Stimulated activated naive CD8-positive, alpha-beta T cell treated with anti-CD3 and anti-CD28 coated beads, Interleukin-15, amount 100 ng/mL, for 72 hours (primary cell): ENCODE data around the gene KNOP1.
A peak's percentile ranks its signal among the peaks of the same experiment; 100 is the strongest.

ENCODE experiments used
- ATAC-seq: fragments of 150-1000 bp; cut with Tn5 transposase; 2 replicates; pipeline ENCODE4 v1.10.0; 2021; ENCODE audit warnings: mild to moderate bottlenecking, moderate library complexity
- DNase-seq, 2 donors: peaks; one replicate each; pipeline ENCODE4 v3.0.0; 2021 to 2022
- H3K27ac Mint-ChIP-seq, 2 donors: one replicate each; pipeline ENCODE4 v1.8.0; 2022; ENCODE audit warnings: mild to moderate bottlenecking in 2 of 2, mixed read lengths in 2 of 2, moderate library complexity in 2 of 2
- H3K27me3 Mint-ChIP-seq: one replicate; pipeline ENCODE4 v1.8.0; 2022; ENCODE audit warnings: mixed read lengths
- H3K4me1 Mint-ChIP-seq: one replicate; pipeline ENCODE4 v1.8.0; 2022; ENCODE audit warnings: mild to moderate bottlenecking, mixed read lengths
- H3K4me3 Mint-ChIP-seq, 2 donors: one replicate each; pipeline ENCODE4 v1.8.0; 2022; ENCODE audit warnings: mild to moderate bottlenecking in 2 of 2, mixed read lengths in 2 of 2, moderate library complexity in 1 of 2
- H3K9me3 Mint-ChIP-seq, 2 donors: one replicate each; pipeline ENCODE4 v1.8.0; 2022; ENCODE audit warnings: mixed read lengths in 2 of 2

KNOP1 gene

DNA sequence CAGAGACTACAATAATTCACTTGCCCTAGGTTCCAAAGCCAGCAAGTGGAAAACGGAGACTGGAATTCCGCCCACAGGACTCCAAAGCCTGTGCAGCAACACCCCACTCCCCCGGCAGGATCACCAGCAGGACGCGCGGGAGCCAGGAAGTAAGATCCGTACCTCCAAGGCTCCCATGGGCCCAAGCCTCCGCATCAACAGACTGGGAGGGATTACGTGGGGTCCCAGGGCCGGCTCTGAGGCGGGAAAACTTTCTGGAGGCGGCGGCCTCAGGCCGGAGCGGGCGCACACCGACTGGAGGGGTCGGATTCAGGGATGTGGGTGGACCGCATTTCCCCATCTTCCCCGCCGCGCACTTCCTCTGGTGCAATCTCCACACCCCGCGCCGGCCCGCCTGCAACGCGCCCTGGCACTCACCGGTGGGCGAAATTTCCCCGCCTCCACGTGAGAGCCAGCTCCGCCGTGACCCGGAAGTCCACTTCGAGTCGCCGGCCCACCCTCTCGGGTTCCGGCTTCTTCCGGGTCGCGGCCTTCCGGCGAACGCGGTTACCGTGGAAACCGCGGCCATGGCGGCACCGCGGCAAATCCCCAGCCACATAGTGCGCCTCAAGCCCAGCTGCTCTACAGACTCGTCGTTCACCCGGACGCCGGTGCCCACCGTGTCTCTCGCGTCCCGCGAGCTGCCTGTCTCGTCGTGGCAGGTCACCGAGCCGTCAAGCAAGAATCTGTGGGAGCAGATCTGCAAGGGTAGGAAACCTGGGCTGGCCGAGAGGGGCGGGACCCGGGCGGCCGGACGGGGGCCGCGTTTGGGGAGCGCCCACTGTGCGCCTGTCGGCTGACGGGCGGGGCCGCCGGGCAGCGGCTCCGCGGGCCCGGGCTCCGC, at the start of gene KNOP1, which contains the start of gene IQCK:
TSS of gene KNOP1 (minus strand) at position 487 of the 883 bp plus-strand sequence. CDS start 3,192 bp downstream, outside the sequence.
TSS of gene IQCK (plus strand) at position 531 of the 883 bp plus-strand sequence. CDS start at position 567, 36 bp downstream.
- ATAC-seq (peak; percentile 95), DNase-seq (peak; percentile 87 to 92)
- Mint-ChIP-seq H3K4me1 (peaks cover 33% of the 10 kb centered on the region), H3K4me3 (peak within 1 kb of the TSS; percentile 82 to 90), H3K27ac (peak within 1 kb of the TSS; percentile 92 to 97), H3K27me3 (no peaks in the 10 kb centered on the region), H3K9me3 (no peaks in the 10 kb centered on the region)

DNA sequence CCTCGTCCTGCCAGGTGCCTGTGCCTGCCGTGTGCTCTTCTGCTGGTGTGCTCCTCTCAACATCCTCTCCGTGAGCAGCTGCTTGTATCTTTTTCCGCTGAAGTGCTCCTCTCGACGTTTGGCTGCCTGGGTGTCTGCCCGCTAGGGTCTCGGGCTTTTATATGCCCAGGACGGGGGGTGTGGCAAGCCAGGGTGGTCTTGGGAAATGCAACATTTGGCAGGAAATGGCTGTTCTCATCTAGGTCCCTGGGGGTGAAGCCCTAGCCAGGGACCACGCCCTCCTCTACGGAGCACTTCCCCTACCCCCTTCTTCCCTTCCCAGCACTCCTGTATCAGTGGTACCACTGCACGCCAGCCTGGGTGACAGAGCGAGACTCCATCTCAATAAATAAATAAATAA, 49.5 kb upstream of the KNOP1 start:
- peak overlapping the region in 1 of 2 donors; percentile 42 for H3K27ac Mint-ChIP-seq
- H3K9me3 Mint-ChIP-seq = peaks cover 8 to 20% of the 10 kb centered on the region in 2 donors
- no peak for DNase-seq
- H3K27me3 Mint-ChIP-seq = no peaks in the 10 kb centered on the region
- no peak for ATAC-seq
- H3K4me1 Mint-ChIP-seq = no peaks in the 10 kb centered on the region
- H3K4me3 Mint-ChIP-seq = no peak overlapping the region

- no peaks in the 10 kb centered on the region for H3K27me3 Mint-ChIP-seq
- no peak overlapping the region for H3K27ac Mint-ChIP-seq
- H3K9me3 Mint-ChIP-seq = peaks cover 8 to 20% of the 10 kb centered on the region in 2 donors
- ATAC-seq (no peak), DNase-seq (no peak)
- no peaks in the 10 kb centered on the region for H3K4me1 Mint-ChIP-seq
- no peak overlapping the region for H3K4me3 Mint-ChIP-seq
Measured at GRCh38 chr16:19766988-19767387, 49.0 kb upstream of the KNOP1 start.

GRCh38 chr16:19766554-19766884, 48.5 kb upstream of the KNOP1 start:
- H3K4me3 Mint-ChIP-seq = no peak overlapping the region
- no peak for DNase-seq
- no peaks in the 10 kb centered on the region for H3K4me1 Mint-ChIP-seq
- peaks cover 8 to 20% of the 10 kb centered on the region in 2 donors for H3K9me3 Mint-ChIP-seq
- H3K27ac Mint-ChIP-seq = no peak overlapping the region
- no peaks in the 10 kb centered on the region for H3K27me3 Mint-ChIP-seq
- ATAC-seq = no peak

GRCh38 chr16:19765860-19766553, 48.0 kb upstream of the KNOP1 start:
- ATAC-seq = no peak
- no peak for DNase-seq
- H3K4me1 Mint-ChIP-seq = no peaks in the 10 kb centered on the region
- no peak overlapping the region for H3K27ac Mint-ChIP-seq
- H3K27me3 Mint-ChIP-seq = no peaks in the 10 kb centered on the region
- H3K4me3 Mint-ChIP-seq = no peak overlapping the region
- peaks cover 8 to 20% of the 10 kb centered on the region in 2 donors for H3K9me3 Mint-ChIP-seq

DNA sequence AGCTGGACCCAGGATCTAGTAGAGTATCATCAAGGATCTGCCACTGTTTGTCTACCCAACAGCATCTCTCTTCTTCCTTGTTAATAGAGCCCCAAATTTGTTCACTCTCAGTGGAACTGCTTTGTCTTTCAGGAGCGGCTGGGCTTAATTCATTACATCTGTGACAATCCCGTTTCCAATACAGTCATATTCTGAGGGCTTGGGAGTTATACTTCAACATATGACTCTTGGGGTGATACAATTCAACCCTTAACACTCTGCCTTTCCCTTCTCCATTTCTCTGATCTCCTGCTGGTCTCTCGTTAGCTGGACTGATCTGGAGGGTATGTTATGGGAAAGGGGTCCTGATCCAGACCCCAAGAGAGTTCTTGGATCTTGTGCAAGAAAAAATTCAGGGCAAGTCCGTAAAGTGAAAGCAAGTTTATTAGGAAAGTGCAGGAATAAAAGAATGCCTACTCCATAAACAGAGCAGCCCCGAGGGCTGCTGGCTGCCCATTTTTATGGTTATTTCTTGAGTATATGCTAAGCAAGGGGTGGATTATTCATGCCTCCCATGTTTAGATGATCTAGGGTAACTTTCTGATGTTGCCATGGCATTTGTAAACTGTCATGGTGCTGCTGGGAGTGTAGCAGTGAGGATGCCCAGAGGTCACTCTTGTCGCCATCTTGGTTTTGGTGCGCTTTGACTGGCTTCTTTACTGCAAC, 42.5 kb upstream of the KNOP1 start:
- H3K4me3 Mint-ChIP-seq = no peak overlapping the region
- DNase-seq = no peak
- no peak overlapping the region for H3K27ac Mint-ChIP-seq
- H3K9me3 Mint-ChIP-seq = no peaks in the 10 kb centered on the region
- H3K4me1 Mint-ChIP-seq = no peaks in the 10 kb centered on the region
- ATAC-seq = no peak
- no peaks in the 10 kb centered on the region for H3K27me3 Mint-ChIP-seq

- Mint-ChIP-seq H3K27ac (no peak overlapping the region), H3K4me3 (no peak overlapping the region), H3K27me3 (no peaks in the 10 kb centered on the region), H3K9me3 (no peaks in the 10 kb centered on the region), H3K4me1 (no peaks in the 10 kb centered on the region)
- DNase-seq = no peak
- no peak for ATAC-seq
Measured at GRCh38 chr16:19757762-19758595, 40.0 kb upstream of the KNOP1 start.

- no peaks in the 10 kb centered on the region for H3K27me3 Mint-ChIP-seq
- no peak for ATAC-seq
- H3K4me1 Mint-ChIP-seq = no peaks in the 10 kb centered on the region
- no peak overlapping the region for H3K27ac Mint-ChIP-seq
- DNase-seq = no peak
- H3K9me3 Mint-ChIP-seq = no peaks in the 10 kb centered on the region
- H3K4me3 Mint-ChIP-seq = no peak overlapping the region
Measured at GRCh38 chr16:19757026-19757425, 39.0 kb upstream of the KNOP1 start.

- ATAC-seq = no peak
- Mint-ChIP-seq H3K4me1 (no peaks in the 10 kb centered on the region), H3K4me3 (no peak overlapping the region), H3K9me3 (no peaks in the 10 kb centered on the region), H3K27ac (peak overlapping the region in 1 of 2 donors; percentile 41), H3K27me3 (no peaks in the 10 kb centered on the region)
- DNase-seq = no peak
Measured at GRCh38 chr16:19755268-19755667, 37.2 kb upstream of the KNOP1 start.

DNA sequence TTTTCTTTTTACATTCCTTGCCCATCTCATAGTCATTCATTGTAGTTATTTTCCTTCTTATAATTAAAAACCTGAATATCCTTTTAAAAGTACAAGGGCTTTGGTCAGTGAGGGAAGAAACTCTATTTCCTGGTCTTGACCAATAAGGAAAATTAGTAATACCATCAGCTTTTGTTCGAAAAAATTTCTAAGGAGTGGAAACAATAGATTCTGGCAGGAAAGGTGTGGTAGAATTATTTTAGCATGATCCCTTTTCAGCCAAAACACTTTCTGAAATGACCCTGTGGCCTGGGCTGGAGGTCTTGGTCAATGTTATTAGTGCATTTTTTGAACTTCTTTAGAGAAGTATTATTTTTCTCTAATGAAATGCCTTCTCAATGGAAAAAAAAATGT, 36.6 kb upstream of the KNOP1 start:
- Mint-ChIP-seq H3K27me3 (no peaks in the 10 kb centered on the region), H3K4me3 (no peak overlapping the region), H3K4me1 (no peaks in the 10 kb centered on the region), H3K9me3 (no peaks in the 10 kb centered on the region), H3K27ac (no peak overlapping the region)
- ATAC-seq = no peak
- no peak for DNase-seq

- Mint-ChIP-seq H3K4me3 (no peak overlapping the region), H3K27ac (no peak overlapping the region), H3K27me3 (no peaks in the 10 kb centered on the region), H3K4me1 (no peaks in the 10 kb centered on the region), H3K9me3 (no peaks in the 10 kb centered on the region)
- ATAC-seq = no peak
- DNase-seq = no peak
Measured at GRCh38 chr16:19753815-19754643, 36.0 kb upstream of the KNOP1 start.

DNA sequence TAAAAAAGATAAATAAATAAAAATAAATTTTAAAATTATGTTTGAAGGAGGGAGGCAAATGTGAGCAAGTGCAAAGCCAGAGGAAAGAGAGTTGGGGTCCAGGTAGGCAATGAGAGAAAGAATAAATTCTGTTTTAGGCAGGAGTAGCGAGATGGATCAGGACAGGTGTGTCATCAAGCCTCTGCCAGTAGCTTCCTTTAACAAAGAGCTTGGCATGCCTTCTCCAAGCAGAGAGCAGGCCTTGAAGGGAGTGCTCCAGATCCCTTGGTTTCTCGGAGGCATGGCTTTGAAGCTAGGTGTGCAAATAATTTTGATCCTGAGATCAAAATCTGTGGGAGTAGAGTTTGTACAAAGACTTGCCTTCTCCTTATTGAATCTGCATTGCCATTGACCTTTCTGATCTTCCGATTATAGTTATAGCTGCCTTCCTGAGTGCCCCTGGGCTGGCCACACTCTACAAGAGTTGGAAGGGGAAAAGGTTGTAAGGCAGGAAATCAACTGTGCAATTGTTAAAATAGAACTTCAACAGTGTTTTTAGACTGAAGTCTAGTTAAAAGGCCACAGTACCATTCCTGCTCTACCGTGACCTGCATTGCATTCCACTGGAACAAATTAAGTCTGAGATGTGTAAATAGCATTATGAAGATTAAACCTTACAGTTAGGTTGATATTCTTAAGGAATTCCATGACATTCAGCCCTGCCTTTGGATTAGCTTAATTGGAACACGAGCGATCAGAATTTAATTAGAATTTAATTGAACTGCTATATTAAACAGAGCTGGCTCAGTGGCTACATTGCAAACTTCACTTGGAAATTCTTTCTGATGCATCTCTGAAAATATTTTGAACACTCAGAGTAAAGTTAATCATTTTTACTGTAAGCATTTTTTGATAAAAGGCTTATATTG, 33.7 kb upstream of the KNOP1 start:
- no peaks in the 10 kb centered on the region for H3K27me3 Mint-ChIP-seq
- H3K4me1 Mint-ChIP-seq = no peaks in the 10 kb centered on the region
- DNase-seq (no peak), ATAC-seq (no peak)
- H3K27ac Mint-ChIP-seq = no peak overlapping the region
- H3K4me3 Mint-ChIP-seq = no peak overlapping the region
- H3K9me3 Mint-ChIP-seq = no peaks in the 10 kb centered on the region

- H3K4me3 Mint-ChIP-seq = no peak overlapping the region
- H3K27ac Mint-ChIP-seq = no peak overlapping the region
- no peaks in the 10 kb centered on the region for H3K4me1 Mint-ChIP-seq
- H3K27me3 Mint-ChIP-seq = no peaks in the 10 kb centered on the region
- no peaks in the 10 kb centered on the region for H3K9me3 Mint-ChIP-seq
- DNase-seq = no peak
- no peak for ATAC-seq
Measured at GRCh38 chr16:19749571-19750080, 31.6 kb upstream of the KNOP1 start.
